ENCODE data around the gene FXYD7.

DNA sequence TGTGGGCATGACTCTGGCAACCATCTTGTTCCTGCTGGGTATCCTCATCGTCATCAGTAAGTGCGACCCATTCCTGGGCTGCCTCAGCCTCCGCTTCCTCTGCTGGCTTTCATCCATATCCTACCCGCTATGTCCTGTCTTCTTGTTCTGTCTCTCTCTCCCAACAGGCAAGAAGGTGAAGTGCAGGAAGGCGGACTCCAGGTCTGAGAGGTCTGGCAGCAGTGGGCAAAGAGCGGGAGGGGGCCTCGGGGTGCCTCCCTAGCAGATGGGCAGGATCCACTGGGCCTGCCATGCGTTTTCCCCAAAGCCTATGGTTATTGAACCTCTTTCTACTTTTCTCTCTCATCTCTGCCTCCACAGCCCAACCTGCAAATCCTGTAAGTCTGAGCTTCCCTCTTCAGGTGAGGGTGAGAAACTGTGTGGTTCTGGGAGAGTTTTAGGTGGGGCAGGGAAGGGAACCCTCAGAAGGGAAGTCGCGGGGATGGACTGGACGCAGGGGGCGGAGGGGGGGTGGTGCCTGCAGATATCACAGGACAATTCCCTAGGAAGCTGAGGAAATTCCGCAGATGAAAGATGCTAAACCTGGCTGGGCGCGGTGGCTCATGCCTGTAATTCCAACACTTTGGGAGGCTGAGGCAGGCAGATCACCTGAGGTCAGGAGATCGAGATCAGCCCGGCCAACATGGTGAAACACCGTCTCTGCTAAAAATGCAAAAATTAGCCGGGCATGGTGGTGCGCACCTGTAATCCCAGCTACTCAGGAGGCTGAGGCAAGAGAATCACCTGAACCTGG lies 8.4 kb downstream of the FXYD7 start:
- TF ChIP-seq, protein P1, sequence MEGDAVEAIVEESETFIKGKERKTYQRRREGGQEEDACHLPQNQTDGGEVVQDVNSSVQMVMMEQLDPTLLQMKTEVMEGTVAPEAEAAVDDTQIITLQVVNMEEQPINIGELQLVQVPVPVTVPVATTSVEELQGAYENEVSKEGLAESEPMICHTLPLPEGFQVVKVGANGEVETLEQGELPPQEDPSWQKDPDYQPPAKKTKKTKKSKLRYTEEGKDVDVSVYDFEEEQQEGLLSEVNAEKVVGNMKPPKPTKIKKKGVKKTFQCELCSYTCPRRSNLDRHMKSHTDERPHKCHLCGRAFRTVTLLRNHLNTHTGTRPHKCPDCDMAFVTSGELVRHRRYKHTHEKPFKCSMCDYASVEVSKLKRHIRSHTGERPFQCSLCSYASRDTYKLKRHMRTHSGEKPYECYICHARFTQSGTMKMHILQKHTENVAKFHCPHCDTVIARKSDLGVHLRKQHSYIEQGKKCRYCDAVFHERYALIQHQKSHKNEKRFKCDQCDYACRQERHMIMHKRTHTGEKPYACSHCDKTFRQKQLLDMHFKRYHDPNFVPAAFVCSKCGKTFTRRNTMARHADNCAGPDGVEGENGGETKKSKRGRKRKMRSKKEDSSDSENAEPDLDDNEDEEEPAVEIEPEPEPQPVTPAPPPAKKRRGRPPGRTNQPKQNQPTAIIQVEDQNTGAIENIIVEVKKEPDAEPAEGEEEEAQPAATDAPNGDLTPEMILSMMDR (conservative IDR thresholded peaks at IDR 0.05; ENCODE audit: low read depth, low read length) = no peak
- TF ChIP-seq EZH2 (IDR thresholded peaks at IDR 0.05; ENCODE audit: low read length, unreplicated experiment) = no peak
